ENCODE results near the gene ZNF709.
"Not testable (repeated sequence)": the region's sequence is repeated elsewhere in the genome, so short reads cannot be mapped to it uniquely, and the experiment has no call there.

Gene ZNF709

DNA sequence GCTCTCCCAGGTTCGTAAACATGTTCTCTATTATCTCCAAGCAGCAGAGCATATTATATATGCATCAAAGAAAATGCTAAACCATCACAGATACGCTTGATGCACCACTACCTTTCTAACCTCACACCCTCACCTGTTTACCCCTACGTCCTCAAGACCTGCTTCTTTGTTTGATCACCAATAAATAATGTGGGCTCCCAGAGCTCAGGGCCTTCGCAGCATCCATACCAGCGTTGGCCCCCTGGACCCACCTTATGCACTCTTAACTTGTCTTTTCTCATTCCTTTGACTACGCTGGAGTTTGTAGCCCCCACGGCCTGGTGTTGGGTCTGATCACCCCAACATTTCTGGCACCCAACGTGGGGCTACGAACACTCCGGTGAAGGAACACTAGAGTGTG lies 33.8 kb downstream of the ZNF709 start:
- DNase-seq, result no peak

- DNase-seq, result no peak
Observed at GRCh38 chr19:12448808-12449207, 35.8 kb downstream of the ZNF709 start.

DNA sequence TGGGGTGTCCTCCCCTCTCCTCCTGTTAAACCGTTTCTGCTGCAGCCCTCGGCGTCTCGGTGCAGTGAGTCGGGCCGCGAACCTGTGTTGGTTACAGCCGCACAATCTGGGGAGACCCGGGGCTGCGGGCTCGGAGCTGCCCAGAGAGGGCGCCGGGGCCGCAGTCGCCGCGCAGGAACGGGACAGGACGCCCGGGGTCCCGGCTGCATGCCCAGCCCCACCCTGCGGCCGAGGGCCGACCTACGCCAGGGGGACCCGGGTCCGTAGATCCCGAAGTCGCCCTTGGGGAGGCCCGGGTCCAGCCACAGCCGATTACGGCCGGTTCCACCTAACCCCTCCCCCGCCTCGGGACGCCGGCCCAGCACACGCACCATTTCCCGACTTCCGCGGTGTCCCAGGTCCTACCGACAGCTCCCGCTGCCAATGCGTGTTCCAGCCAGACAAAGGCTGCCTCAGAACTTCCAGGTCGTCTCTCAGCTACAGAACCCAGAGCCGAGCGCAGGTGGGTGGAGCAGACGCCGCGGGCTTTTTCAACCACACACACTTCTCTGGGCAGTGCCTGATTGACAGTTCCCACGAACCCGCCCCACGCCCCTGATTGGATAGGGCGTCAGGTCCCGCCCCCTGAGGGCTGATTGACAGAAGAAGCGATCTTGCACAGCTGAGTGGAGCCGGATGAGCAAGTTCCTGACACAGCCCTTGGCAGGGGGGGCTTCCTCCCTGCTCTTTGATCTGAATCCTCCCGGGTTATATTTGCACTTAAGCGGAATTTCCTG lies 43.9 kb downstream of the ZNF709 start, which contains the start of gene ZNF443:
Gene ZNF443 (minus strand): TSS at position 481 of the 776 bp plus-strand sequence. CDS start 107 bp downstream, at position 374.
- peak; percentile 99 for DNase-seq

- peak; percentile 49 for DNase-seq
Observed at GRCh38 chr19:12439686-12440540, 44.7 kb downstream of the ZNF709 start.

GRCh38 chr19:12430726-12431299 lies 53.8 kb downstream of the ZNF709 start:
- not testable (repeated sequence) for DNase-seq

GRCh38 chr19:12425888-12426274 lies 58.7 kb downstream of the ZNF709 start:
- no peak for DNase-seq

DNA sequence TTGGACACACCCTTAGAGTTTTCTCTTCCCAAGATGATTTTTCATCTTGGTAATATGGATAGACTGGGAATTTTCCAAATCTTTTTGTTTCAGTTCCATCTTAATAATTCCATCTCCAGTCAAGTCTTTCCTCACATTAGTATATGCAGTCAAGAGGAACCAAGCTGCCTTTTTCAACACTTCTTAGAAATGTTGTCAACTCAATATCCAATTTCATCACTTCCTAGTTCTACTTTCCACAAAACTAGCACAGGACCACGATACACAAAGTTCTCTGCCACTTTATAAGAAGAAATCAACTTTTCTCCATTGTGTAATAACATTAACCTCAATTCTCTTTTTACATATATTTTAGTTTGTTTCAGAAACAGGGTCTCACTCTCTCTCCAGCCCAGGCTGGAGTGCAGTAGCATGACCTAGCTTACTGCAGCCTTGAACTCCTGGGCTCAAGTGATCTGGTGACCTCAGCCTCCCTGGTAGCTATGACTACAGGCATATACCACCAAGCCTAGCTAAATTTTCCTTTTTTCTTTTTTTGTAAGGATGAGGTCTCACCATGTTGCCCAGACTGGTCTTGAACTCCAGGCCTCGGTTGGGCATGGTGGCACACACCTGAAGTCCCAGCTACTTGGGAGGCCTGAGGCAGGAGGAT lies 59.3 kb downstream of the ZNF709 start:
- DNase-seq, result no peak

DNA sequence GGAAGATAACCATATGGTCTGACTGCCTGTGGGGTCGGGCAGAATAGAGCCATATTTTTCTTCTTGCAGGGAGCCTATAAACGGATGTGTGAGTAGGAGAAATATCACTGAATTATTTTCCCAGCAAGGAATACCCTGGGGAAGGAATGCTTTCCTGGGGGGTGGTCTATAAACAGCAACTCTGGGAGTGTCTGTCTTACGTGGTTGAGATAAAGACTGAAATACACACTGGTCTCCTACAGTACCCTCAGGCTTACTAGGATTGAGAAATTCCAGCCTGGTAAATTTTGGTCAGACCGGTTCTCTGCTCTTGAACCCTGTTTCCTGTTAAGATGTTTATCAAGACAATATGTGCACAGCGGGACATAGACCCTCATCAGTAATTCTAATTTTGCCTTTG lies 67.3 kb downstream of the ZNF709 start:
- not testable (repeated sequence) for DNase-seq

GRCh38 chr19:12411893-12412292 lies 72.7 kb downstream of the ZNF709 start:
- no peak for DNase-seq

Data from stimulated activated CD4-positive, alpha-beta T cell treated with anti-CD3 and anti-CD28 coated beads, Interleukin-4, amount 100 ng/mL, for 1 hour (primary cell).